ENCODE results near the gene ANO7.

ANO7 gene

GRCh38 chr2:241257419-241258032, 69.0 kb downstream of the ANO7 start:
- no peak for DNase-seq

- no peak for DNase-seq
These were observed 70.2 kb downstream of the ANO7 start for GRCh38 chr2:241258505-241259280.

GRCh38 chr2:241260911-241261310, 72.4 kb downstream of the ANO7 start:
- no peak for DNase-seq

GRCh38 chr2:241261628-241262027, 73.2 kb downstream of the ANO7 start:
- no peak for DNase-seq

- DNase-seq: no peak
These were observed 74.6 kb downstream of the ANO7 start for GRCh38 chr2:241263061-241263460.

GRCh38 chr2:241265506-241265905, 77.0 kb downstream of the ANO7 start:
- DNase-seq: no peak

GRCh38 chr2:241267249-241268067, 79.0 kb downstream of the ANO7 start:
- no peak for DNase-seq

- no peak for DNase-seq
These were observed 79.8 kb downstream of the ANO7 start for GRCh38 chr2:241268306-241268705.

GRCh38 chr2:241268716-241269445, 80.4 kb downstream of the ANO7 start:
- DNase-seq: no peak

GRCh38 chr2:241269707-241270520, 81.4 kb downstream of the ANO7 start:
- no peak for DNase-seq

GRCh38 chr2:241270531-241270930, 82.1 kb downstream of the ANO7 start:
- no peak for DNase-seq

- DNase-seq: peak; percentile 90
These were observed 83.3 kb downstream of the ANO7 start for GRCh38 chr2:241271706-241272302.

- peak; percentile 87 for DNase-seq
These were observed 84.1 kb downstream of the ANO7 start for GRCh38 chr2:241272303-241273209.

- DNase-seq: no peak
These were observed 84.9 kb downstream of the ANO7 start for GRCh38 chr2:241273210-241274020.

- no peak for DNase-seq
These were observed 85.7 kb downstream of the ANO7 start for GRCh38 chr2:241274127-241274526.

All from left hindlimb (tissue), 1 donor.